Panc1 (cell line): Measurements from ENCODE around the gene UPF2. TPM values are rescaled to one million over a fixed set of nuclear protein-coding genes. Genes with fewer than 3 reads are reported as not detected.

ENCODE experiments used
- ATAC-seq: fragments of 200-7000 bp; cut with Tn5 transposase; 2 replicates; pipeline ENCODE4 v1.9.1; 2020; ENCODE audit warnings: mild to moderate bottlenecking, moderate library complexity
- BruUV-seq: library from RNA; stranded (reverse); fragments of 400-500 nt; replicated peaks from 2 replicates; lab custom pipeline; 2021; lab: Mats Ljungman, UMichigan
- CTCF ChIA-PET: fragments of 300-600 bp; sonication (Branson Sonifier 250); formaldehyde crosslinking; loops from one replicate; lab custom pipeline; 2022; ENCODE audit warnings: antibody characterized with exemption; lab: Charles Lee
- POLR2A ChIA-PET: fragments of 300-600 bp; sonication (Branson Sonifier 250); formaldehyde crosslinking; loops from one replicate; lab custom pipeline; 2022; ENCODE audit warnings: antibody characterized with exemption; lab: Charles Lee
- DNase-seq: peaks from one replicate; pipeline ENCODE4 v3.0.0-alpha.2; 2010; ENCODE audit warnings: low read depth, low spot score
- H3K27ac ChIP-seq: 2 replicates; pipeline ENCODE4 v1.5.1; 2011; ENCODE audit warnings: mild to moderate bottlenecking, low read length, inconsistent platforms
- H3K27me3 ChIP-seq: fragments of 200-500 bp; sonication (Bioruptor generic); 2 replicates; pipeline ENCODE4 v1.6.0; 2014; ENCODE audit warnings: low read length, inconsistent platforms; ENCODE audit not compliant: control insufficient read depth, insufficient read depth
- H3K36me3 ChIP-seq: fragments of 200-500 bp; sonication (Bioruptor generic); 2 replicates; pipeline ENCODE4 v1.5.1; 2014; ENCODE audit warnings: inconsistent platforms, mild to moderate bottlenecking, low read length, moderate library complexity; ENCODE audit not compliant: control insufficient read depth, insufficient read depth
- H3K4me1 ChIP-seq: 2 replicates; pipeline ENCODE4 v1.5.1; 2011; ENCODE audit warnings: inconsistent platforms, mild to moderate bottlenecking, low read length, moderate library complexity; ENCODE audit not compliant: control insufficient read depth, insufficient read depth
- H3K4me3 ChIP-seq, 2 experiments: 2 replicates each; pipeline ENCODE4 v1.5.1; 2011 to 2012; ENCODE audit warnings: low read depth in 2 of 2, low read length in 2 of 2, mild to moderate bottlenecking in 2 of 2, inconsistent platforms in 1 of 2, moderate library complexity in 1 of 2
- H3K9me3 ChIP-seq: fragments of 200-500 bp; sonication (Bioruptor generic); 2 replicates; pipeline ENCODE4 v1.5.1; 2014; ENCODE audit warnings: low read depth, mild to moderate bottlenecking, inconsistent platforms, low read length, moderate library complexity; ENCODE audit not compliant: control insufficient read depth, insufficient read depth
- POLR2AphosphoS5 ChIP-seq: IDR thresholded peaks from 2 replicates; pipeline ENCODE4 v1.6.1; 2012; ENCODE audit warnings: mild to moderate bottlenecking, low read depth, low read length, moderate library complexity
- SIN3A ChIP-seq: IDR thresholded peaks from 2 replicates; pipeline ENCODE4 v1.6.1; 2012; ENCODE audit warnings: low read depth, mild to moderate bottlenecking, low read length, moderate library complexity, borderline replicate concordance; ENCODE audit not compliant: insufficient read depth
- TCF7L2 ChIP-seq: IDR thresholded peaks from 2 replicates; pipeline ENCODE4 v1.6.1; 2011; ENCODE audit warnings: mild to moderate bottlenecking, low read depth, low read length, inconsistent platforms
- in situ Hi-C: cut with HindIII; loops from 2 replicates; pipeline ENCODE4 v1.10.0; 2016; ENCODE audit warnings: low sequenced_read_pairs, low pct_unique_long_range_greater_than_20kb
- intact Hi-C: fragments of 100-400 bp; cut with micrococcal nuclease; formaldehyde crosslinking; loops from one replicate; pipeline ENCODE4 v1.10.0; 2022; ENCODE audit not compliant: unreplicated experiment
- total RNA-seq: library from RNA; stranded (reverse); gene quantifications from one replicate; pipeline ENCODE4 v1.2.1, GENCODE V29; 2021; ENCODE audit not compliant: unreplicated experiment
- TF ChIP-seq, protein P1 (sequence below), 2 experiments: IDR thresholded peaks; 2 replicates each; pipeline ENCODE4 v1.6.1; 2011 to 2012; ENCODE audit warnings: low read depth in 2 of 2, control low read depth in 1 of 2, low read length in 1 of 2, mild to moderate bottlenecking in 1 of 2, moderate library complexity in 1 of 2; ENCODE audit not compliant: insufficient read depth in 1 of 2
- TF ChIP-seq, protein P2 (sequence below): fragments of 450-650 bp; IDR thresholded peaks from 2 replicates; pipeline ENCODE4 v1.5.1; 2017; ENCODE audit warnings: mild to moderate bottlenecking

UPF2 gene
- total RNA-seq, 1 experiment from 2014 or later: 19.1 TPM

DNA sequence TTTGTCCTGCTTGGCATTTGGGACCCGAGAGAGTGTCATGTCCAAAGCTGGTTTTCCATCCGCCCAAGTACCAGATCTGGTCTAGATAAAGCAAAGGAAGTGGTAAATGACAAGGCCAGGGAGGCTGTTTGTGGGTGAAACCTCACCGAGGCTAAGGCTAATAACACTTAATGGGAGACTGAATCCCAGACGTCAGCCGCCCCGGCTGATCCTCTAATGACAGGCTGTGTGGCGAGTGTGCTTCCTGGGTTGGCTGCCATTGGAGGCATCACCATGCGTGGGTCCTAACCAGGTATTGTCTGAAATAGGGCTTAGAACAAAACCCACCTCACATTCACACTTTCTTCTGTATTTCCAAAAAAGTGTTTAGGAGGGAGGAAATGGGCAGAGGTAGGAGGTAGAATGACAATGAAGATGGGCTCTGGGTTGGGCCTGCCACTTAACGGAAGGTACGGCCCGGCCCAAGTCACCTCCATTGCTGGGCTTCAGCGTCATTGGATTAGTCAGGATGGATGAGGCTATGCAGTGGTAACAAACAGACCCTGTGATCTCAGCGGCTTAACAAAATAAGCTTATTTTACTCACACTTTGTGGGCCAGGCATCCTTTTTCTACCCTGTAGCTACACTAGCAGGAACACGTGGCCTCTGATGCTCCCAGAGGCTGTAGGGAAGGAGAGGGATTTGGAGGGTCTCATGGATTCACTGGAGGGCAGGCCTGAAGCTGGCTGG is 159.8 kb downstream of the UPF2 start:
- Histone ChIP-seq H3K4me1 (no peaks in the 10 kb centered on the region), H3K9me3 (no peaks in the 10 kb centered on the region), H3K27me3 (no peaks in the 10 kb centered on the region), H3K36me3 (no peaks in the 10 kb centered on the region), H3K4me3 (no peak overlapping the region), H3K27ac (no peak overlapping the region)
- ChIA-PET POLR2A (no interaction called here), CTCF (no interaction called here)
- intact Hi-C loops (no loop called here), in situ Hi-C loops (no loop called here)
- no TSS peak for BruUV-seq
- TF ChIP-seq, protein P1, sequence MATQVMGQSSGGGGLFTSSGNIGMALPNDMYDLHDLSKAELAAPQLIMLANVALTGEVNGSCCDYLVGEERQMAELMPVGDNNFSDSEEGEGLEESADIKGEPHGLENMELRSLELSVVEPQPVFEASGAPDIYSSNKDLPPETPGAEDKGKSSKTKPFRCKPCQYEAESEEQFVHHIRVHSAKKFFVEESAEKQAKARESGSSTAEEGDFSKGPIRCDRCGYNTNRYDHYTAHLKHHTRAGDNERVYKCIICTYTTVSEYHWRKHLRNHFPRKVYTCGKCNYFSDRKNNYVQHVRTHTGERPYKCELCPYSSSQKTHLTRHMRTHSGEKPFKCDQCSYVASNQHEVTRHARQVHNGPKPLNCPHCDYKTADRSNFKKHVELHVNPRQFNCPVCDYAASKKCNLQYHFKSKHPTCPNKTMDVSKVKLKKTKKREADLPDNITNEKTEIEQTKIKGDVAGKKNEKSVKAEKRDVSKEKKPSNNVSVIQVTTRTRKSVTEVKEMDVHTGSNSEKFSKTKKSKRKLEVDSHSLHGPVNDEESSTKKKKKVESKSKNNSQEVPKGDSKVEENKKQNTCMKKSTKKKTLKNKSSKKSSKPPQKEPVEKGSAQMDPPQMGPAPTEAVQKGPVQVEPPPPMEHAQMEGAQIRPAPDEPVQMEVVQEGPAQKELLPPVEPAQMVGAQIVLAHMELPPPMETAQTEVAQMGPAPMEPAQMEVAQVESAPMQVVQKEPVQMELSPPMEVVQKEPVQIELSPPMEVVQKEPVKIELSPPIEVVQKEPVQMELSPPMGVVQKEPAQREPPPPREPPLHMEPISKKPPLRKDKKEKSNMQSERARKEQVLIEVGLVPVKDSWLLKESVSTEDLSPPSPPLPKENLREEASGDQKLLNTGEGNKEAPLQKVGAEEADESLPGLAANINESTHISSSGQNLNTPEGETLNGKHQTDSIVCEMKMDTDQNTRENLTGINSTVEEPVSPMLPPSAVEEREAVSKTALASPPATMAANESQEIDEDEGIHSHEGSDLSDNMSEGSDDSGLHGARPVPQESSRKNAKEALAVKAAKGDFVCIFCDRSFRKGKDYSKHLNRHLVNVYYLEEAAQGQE (IDR thresholded peaks at IDR 0.05; ENCODE audit: insufficient read depth in 1 of 2, low read depth in 2 of 2, low read length in 1 of 2): no peak
- TF ChIP-seq TCF7L2 (no peak), POLR2AphosphoS5 (no peak), SIN3A (no peak)
- TF ChIP-seq, protein P2, sequence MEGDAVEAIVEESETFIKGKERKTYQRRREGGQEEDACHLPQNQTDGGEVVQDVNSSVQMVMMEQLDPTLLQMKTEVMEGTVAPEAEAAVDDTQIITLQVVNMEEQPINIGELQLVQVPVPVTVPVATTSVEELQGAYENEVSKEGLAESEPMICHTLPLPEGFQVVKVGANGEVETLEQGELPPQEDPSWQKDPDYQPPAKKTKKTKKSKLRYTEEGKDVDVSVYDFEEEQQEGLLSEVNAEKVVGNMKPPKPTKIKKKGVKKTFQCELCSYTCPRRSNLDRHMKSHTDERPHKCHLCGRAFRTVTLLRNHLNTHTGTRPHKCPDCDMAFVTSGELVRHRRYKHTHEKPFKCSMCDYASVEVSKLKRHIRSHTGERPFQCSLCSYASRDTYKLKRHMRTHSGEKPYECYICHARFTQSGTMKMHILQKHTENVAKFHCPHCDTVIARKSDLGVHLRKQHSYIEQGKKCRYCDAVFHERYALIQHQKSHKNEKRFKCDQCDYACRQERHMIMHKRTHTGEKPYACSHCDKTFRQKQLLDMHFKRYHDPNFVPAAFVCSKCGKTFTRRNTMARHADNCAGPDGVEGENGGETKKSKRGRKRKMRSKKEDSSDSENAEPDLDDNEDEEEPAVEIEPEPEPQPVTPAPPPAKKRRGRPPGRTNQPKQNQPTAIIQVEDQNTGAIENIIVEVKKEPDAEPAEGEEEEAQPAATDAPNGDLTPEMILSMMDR: no peak
- ATAC-seq: no peak
- no peak for DNase-seq

DNA sequence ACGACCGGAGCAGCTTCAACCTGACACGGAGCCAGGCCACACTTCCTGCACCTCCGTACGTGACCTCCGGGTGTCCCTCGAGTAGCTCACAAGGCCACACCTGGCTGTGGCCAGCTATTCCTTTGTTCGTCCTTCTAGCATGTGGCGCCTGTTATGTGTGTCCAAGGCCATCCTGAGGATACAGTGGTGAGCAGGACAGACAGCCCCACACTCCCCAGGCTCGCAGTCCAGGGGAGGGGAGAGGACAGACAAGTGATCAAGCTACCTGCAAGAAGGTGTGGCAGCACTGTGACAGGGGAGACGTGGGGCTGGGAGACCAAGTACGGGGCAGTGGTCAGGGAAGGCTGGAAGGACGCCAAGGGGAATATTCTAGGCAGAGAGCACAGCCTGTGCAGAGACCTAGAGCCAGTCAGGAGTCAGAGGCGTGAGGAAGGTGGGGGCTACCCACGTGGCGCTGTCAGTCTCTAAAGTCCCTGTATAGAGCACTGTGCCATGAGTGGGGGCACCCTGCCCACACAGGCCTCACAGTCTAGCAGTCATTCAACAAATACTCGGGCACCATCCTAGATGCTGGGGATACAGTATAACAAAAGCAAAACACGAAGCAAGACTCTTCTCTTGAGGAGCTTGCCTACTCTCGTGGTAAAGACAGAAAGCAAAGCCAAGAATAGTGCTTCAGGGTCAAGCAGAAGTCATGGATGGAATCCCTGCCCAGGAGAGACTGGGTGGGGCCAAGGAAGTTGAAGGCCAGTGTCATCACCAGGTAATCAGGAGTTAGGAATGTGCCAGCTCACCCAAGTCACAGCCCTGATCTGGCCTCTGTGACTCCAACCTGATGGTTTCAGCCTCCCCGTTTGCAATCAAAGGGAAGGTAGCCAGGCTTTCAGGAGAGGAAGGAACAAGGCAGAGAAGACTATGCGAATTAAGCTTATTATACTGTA is 160.9 kb downstream of the UPF2 start:
- Histone ChIP-seq H3K36me3 (no peaks in the 10 kb centered on the region), H3K4me3 (no peak overlapping the region), H3K27ac (no peak overlapping the region), H3K9me3 (no peaks in the 10 kb centered on the region), H3K27me3 (no peaks in the 10 kb centered on the region), H3K4me1 (no peaks in the 10 kb centered on the region)
- no TSS peak for BruUV-seq
- in situ Hi-C loops (no loop called here), intact Hi-C loops (no loop called here)
- peak; percentile 52 for DNase-seq
- CTCF ChIA-PET: no interaction called here
- ATAC-seq: peak; percentile 56; the same call in 1 of the 2 replicates
- POLR2A ChIA-PET: no interaction called here
- TF ChIP-seq, protein P1 (IDR thresholded peaks at IDR 0.05; ENCODE audit: insufficient read depth in 1 of 2, low read depth in 2 of 2, low read length in 1 of 2): no peak
- no peak for TF ChIP-seq POLR2AphosphoS5
- TF ChIP-seq, protein P2: no peak
- TF ChIP-seq TCF7L2: no peak
